Suprapubic skin (tissue), 4 donors: Measurements from ENCODE around the gene NADSYN1. TPM values are rescaled to one million over a fixed set of nuclear protein-coding genes. Genes with fewer than 3 reads are reported as not detected.

Experiments used
- DNase-seq, 2 donors: peaks; one replicate each; pipeline ENCODE4 v3.0.0-alpha.2; 2019; ENCODE audit warnings: low spot score in 2 of 2
- H3K27ac ChIP-seq: fragments of 200-600 bp; sonication (generic); one replicate; pipeline ENCODE4 v1.5.1; 2019
- H3K27me3 ChIP-seq: fragments of 200-600 bp; sonication (generic); one replicate; pipeline ENCODE4 v1.5.1; 2019
- H3K36me3 ChIP-seq: fragments of 200-600 bp; sonication (generic); one replicate; pipeline ENCODE4 v1.5.1; 2019
- H3K4me1 ChIP-seq: fragments of 200-600 bp; sonication (generic); one replicate; pipeline ENCODE4 v1.5.1; 2019
- H3K4me3 ChIP-seq: fragments of 200-600 bp; sonication (generic); one replicate; pipeline ENCODE4 v1.5.1; 2019; ENCODE audit warnings: mild to moderate bottlenecking
- H3K9me3 ChIP-seq: fragments of 200-600 bp; sonication (generic); one replicate; pipeline ENCODE4 v1.5.1; 2019
- CTCF ChIP-seq, 2 donors: fragments of 200-600 bp in 1 of 2; fragments of 450-650 bp in 1 of 2; sonication (generic) in 1 of 2; IDR thresholded peaks; one replicate each; pipeline ENCODE4 v1.5.1; 2016 to 2019; ENCODE audit warnings: antibody characterized with exemption in 2 of 2, mild to moderate bottlenecking in 1 of 2, moderate library complexity in 1 of 2
- EP300 ChIP-seq: sonication (generic); formaldehyde crosslinking; IDR thresholded peaks from one replicate; pipeline ENCODE4 v1.6.1; 2017; ENCODE audit warnings: antibody characterized with exemption
- POLR2A ChIP-seq, 2 donors: fragments of 450-650 bp; IDR thresholded peaks; one replicate each; pipeline ENCODE4 v1.6.1; 2017; ENCODE audit warnings: antibody characterized with exemption in 2 of 2, mild to moderate bottlenecking in 2 of 2, moderate library complexity in 2 of 2
- POLR2AphosphoS5 ChIP-seq, 3 donors: sonication (generic); formaldehyde crosslinking; IDR thresholded peaks; one replicate each; pipeline ENCODE4 v1.6.1; 2017; ENCODE audit warnings: antibody characterized with exemption in 3 of 3
- WGBS: methylation state at CpG from one replicate; pipeline ENCODE4 v1.1.5; 2018; 5-methylcytosine and 5-hydroxymethylcytosine counted together
- total RNA-seq, 4 donors: library from RNA; depleted of rRNA; stranded (reverse); fragments of >200 nt; gene quantifications; one replicate each; pipeline ENCODE4 v1.1.0, GENCODE V29; 2016

The NADSYN1 gene
- total RNA-seq, 4 donors from 2014 or later, result 51.5 to 120 (median 61.3) TPM

DNA sequence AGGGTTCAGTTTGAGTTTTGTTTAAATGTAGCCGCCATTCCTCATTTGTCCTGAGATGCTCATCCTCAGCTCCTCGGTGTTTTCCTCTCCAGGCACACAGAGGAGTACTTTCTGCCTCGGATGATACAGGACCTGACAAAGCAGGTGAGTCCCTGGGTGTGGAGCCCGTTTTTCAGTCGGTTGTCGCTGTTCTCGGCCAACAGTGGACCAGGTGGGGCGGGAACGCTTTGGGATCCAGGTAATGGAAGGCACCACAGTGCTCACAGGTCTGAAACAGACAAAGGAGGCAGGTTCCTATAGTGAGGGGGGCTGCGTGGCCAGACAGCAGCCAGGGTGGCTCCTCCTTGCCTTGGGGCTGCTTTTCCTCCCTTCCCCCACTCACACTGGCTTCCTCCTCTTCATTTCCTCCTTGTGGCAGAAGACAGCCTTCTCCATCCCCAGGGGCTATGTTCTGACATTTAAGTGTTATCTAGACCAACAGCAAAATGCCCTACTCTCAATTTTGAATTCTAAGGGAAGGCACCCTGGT lies 19.4 kb downstream of the NADSYN1 start:
- WGBS, result 83% methylated on average over 10 of the region's 10 CpGs
- DNase-seq, result peak in 1 of 2 donors; percentile 5
- no peak for TF ChIP-seq POLR2AphosphoS5 (IDR thresholded peaks at IDR 0.05)
- TF ChIP-seq CTCF (IDR thresholded peaks at IDR 0.05), result no peak
- no peak for TF ChIP-seq EP300
- no peak for TF ChIP-seq POLR2A (IDR thresholded peaks at IDR 0.05)
- Histone ChIP-seq H3K4me3 (no peak overlapping the region), H3K9me3 (no peaks in the 10 kb centered on the region), H3K36me3 (peaks cover 62% of the 10 kb centered on the region), H3K27ac (no peak overlapping the region), H3K4me1 (no peaks in the 10 kb centered on the region), H3K27me3 (no peaks in the 10 kb centered on the region)

DNA sequence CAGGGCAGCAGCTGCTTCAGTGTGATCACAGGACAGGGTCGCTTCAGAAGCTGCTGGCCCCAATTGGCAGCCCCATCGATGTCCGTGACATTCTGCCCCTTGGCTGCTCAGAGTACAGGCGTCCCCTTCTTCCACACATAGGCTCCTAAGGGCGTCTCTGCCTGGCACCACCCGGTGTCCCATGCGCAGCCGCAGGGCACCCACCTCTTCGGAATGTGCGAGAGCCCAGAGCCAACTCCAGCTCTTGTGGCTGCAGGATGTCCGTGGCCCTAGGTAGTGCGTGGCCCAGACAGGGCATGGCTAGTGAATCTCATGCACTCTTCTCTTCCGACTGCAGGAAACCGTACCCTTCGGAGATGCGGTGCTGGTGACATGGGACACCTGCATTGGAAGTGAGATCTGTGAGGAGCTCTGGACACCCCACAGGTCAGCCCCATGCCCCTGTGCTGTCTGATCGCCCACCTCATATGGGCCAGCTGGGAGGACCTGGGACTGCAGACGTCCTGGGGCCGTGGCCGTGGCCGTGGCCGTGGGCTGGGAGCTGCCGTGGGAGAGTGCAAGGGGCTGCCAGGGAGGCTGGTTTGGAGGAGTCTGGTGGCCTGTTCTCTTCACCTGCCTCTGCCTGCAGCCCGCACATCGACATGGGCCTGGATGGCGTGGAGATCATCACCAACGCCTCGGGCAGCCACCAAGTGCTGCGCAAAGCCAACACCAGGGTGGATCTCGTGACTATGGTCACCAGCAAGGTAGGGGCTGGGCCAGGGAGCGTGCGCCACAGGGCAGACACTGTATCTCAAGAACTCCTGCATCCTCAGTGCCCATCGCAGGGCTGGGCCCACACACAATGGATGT lies 20.2 kb downstream of the NADSYN1 start:
- no peaks in the 10 kb centered on the region for H3K9me3 ChIP-seq
- H3K27ac ChIP-seq, result no peak overlapping the region
- H3K4me1 ChIP-seq, result no peaks in the 10 kb centered on the region
- TF ChIP-seq POLR2AphosphoS5 (IDR thresholded peaks at IDR 0.05) (no peak), CTCF (IDR thresholded peaks at IDR 0.05) (no peak), EP300 (no peak), POLR2A (IDR thresholded peaks at IDR 0.05) (no peak)
- peaks cover 69% of the 10 kb centered on the region for H3K36me3 ChIP-seq
- no peak overlapping the region for H3K4me3 ChIP-seq
- no peaks in the 10 kb centered on the region for H3K27me3 ChIP-seq
- 96% methylated on average over 28 of the region's 33 CpGs for WGBS
- DNase-seq, result no peak

DNA sequence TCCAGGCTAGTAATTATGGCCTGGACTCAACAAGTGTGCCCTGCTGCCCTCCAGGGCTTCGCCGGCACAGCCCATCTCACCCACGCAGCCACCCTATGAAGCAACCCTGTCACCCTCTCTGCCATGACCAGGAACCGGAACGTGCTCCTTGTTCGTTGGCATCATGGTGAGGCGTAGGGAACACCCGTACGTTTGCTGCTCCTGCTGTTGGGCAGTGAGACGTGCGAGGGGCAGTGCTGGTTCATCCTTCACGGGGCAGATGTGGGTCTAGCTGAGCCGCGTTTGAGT lies 20.7 kb downstream of the NADSYN1 start:
- Histone ChIP-seq H3K36me3 (peaks cover 75% of the 10 kb centered on the region), H3K4me1 (no peaks in the 10 kb centered on the region), H3K27ac (no peak overlapping the region), H3K9me3 (no peaks in the 10 kb centered on the region), H3K4me3 (no peak overlapping the region), H3K27me3 (no peaks in the 10 kb centered on the region)
- no peak for TF ChIP-seq CTCF (IDR thresholded peaks at IDR 0.05)
- WGBS, result 98% methylated on average over 14 of the region's 14 CpGs
- DNase-seq, result peak in 1 of 2 donors; percentile 32

- TF ChIP-seq POLR2A (IDR thresholded peaks at IDR 0.05) (no peak), POLR2AphosphoS5 (IDR thresholded peaks at IDR 0.05) (no peak), EP300 (no peak), CTCF (IDR thresholded peaks at IDR 0.05) (no peak)
- no peak overlapping the region for H3K27ac ChIP-seq
- H3K4me3 ChIP-seq, result no peak overlapping the region
- no peaks in the 10 kb centered on the region for H3K9me3 ChIP-seq
- H3K36me3 ChIP-seq, result peaks cover 80% of the 10 kb centered on the region
- no peaks in the 10 kb centered on the region for H3K27me3 ChIP-seq
- H3K4me1 ChIP-seq, result no peaks in the 10 kb centered on the region
- WGBS, result 100% methylated on average over 4 of the region's 27 CpGs
- DNase-seq, result no peak
These were observed 21.3 kb downstream of the NADSYN1 start for GRCh38 chr11:71474141-71474770.

DNA sequence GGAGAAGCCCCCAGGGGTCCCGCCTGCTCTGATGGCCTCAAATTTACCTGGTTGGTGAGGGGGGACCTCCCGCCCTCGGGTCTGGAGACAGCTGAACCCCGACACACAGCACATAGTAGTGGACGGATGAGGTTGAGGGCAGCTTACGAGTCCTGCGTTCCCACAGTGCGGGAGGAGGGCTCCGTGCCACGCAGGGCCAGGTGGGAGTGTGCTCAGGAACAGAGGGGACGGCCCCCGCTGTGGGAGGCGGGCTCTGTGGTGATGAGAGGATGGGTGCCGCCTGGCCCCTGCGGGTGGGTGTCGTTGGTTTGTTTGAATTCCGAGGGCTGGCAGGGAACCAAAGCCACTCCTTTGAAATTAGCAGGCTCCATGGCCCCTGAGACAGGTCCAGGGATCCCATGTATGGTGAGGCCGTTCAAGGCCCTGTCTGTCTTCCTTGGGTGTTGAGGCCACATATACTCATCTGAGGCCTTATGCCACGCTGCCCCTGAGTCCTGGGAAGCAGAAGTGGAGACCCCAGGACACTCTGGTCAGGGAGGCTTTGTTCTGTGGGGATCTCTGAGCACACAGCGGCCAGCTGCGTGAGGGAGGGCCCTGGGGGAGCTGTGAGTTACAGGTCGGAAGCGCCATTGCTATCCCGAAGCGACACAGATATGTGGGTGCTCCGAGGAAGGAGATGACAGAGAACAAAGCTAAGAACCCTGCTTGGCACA lies 21.9 kb downstream of the NADSYN1 start:
- no peaks in the 10 kb centered on the region for H3K4me1 ChIP-seq
- DNase-seq, result no peak
- peaks cover 87% of the 10 kb centered on the region for H3K36me3 ChIP-seq
- WGBS, result 93% methylated on average over 22 of the region's 26 CpGs
- no peaks in the 10 kb centered on the region for H3K9me3 ChIP-seq
- H3K27me3 ChIP-seq, result no peaks in the 10 kb centered on the region
- no peak overlapping the region for H3K27ac ChIP-seq
- H3K4me3 ChIP-seq, result no peak overlapping the region
- TF ChIP-seq CTCF (IDR thresholded peaks at IDR 0.05) (no peak), EP300 (no peak), POLR2AphosphoS5 (IDR thresholded peaks at IDR 0.05) (no peak), POLR2A (IDR thresholded peaks at IDR 0.05) (no peak)
